DMS 273 (cell line): ENCODE results near the gene SMG9.

Experiments used
- DNase-seq: peaks from one replicate; lab custom pipeline; 2025; ENCODE audit not compliant: unreplicated experiment; lab: John Stamatoyannopoulos, UW

SMG9 gene

GRCh38 chr19:43759515-43759914, 4.8 kb upstream of the SMG9 start:
- DNase-seq = no peak

GRCh38 chr19:43755256-43755801, 567 bp upstream of the SMG9 start:
- DNase-seq = peak; percentile 78

DNA sequence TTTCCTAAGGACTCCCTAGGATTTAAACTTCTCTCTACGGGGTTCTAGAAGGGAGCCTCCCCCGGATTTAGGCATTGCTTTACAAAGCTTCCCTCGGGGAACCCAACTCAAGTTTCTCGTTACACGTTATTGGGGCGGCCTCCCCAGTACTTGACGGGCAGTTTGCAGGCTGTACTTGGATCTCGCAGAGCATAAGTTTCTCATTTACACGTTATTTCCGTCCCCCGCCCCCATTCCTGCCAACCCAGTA, 584 bp downstream of the SMG9 start:
- no peak for DNase-seq

DNA sequence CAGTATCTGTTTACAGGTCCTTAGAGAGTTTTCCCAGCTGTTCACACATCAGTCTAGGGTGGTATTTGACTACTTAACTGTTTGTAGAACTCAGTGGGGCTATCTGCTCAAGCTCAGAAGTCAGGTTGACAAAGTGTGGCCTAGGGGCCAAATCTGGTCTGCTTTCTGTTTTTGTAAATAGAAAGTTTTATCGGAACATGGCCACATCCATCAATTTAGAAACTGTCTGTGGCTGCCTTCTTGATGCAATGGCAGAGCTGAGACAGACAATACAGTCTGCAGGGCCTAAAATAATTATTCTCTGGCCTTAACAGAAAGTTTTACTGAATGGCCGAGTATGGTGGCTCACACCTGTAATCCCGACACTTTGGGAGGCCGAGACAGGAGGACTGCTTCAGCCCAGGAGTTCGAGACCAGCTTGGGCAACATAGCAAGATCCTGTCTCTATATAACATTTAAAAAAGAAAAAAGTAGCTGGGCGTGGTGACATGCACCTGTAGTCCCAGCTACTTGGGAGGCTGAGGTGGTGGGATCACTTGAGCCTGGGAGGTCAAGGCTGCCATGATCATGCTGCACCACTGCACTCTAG, 2.4 kb downstream of the SMG9 start:
- DNase-seq = no peak

DNA sequence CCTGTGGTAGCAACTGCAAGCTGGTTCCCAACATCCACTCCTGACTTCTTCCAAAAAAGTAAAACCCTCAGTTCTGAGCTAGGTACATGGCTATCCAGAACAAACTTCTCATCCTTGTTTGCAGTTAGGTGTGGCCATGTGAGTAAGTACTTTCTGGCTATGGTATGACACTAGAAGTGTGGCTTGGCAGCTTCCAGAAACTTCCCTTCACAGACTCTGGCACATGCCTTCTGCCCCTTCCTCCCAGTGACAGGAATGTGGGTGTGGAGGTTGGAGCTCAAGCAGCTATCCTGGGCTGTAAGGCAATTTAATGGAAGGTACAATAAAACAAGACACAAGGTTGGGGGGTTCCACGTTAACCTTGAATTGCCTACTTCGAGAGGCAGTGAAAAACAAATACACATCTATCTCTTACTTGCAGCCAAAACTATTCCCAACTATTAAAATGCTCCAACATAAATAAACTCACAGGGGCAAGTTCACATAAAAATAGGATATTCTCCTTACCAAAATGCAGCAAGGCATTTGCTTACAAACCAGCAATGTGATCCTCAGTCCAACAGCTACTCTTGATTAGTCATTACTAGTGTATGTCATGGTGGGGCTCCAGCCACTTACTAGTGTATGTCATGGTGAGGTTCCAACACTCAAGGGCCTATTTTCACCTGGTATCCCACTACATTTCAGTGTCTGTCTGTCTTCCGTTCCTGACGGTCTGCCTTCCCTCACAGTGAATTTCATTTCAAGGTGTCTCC, 3.1 kb downstream of the SMG9 start:
- no peak for DNase-seq

- DNase-seq = no peak
These were observed 4.9 kb downstream of the SMG9 start for GRCh38 chr19:43749898-43750297.

- DNase-seq = no peak
These were observed 5.6 kb downstream of the SMG9 start for GRCh38 chr19:43749152-43749551.

DNA sequence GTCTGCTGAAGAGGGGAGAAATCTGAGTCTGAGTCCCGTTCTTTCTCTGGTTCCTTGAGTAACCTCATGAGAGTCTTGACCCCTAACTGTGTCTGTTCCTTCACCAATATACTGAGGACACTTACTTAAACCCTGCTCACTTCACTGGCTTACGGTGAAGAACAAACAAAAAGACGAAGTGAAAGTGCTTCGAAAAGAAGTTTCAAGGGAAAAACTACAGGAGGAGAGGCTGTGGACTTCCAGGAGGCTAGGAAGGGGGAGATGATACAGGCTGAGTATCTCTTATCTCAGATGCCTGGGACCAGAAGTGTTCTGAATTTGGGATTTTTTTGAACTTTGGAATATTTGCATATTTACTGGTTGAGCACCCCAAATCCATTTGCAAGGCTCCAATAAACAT, 6.1 kb downstream of the SMG9 start:
- no peak for DNase-seq

DNA sequence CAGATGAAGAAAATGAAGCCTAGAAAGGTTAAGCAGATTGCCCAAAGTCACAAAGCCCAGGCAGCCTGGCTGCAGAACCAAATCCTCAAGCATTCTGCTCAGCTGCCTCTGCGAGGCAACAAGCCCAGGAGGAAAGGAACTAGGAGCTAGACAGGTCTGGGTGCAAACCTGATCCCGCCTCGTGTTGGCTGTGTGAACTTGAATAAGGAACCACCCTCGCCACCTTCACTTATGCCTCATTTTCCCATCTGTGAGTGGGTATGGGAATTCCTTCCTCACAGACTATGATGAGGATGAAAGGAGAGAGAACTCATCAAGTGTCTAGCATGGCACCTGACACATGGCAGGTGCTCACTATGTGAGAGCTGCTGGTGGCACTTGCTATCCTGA, 6.6 kb downstream of the SMG9 start:
- DNase-seq = no peak

DNA sequence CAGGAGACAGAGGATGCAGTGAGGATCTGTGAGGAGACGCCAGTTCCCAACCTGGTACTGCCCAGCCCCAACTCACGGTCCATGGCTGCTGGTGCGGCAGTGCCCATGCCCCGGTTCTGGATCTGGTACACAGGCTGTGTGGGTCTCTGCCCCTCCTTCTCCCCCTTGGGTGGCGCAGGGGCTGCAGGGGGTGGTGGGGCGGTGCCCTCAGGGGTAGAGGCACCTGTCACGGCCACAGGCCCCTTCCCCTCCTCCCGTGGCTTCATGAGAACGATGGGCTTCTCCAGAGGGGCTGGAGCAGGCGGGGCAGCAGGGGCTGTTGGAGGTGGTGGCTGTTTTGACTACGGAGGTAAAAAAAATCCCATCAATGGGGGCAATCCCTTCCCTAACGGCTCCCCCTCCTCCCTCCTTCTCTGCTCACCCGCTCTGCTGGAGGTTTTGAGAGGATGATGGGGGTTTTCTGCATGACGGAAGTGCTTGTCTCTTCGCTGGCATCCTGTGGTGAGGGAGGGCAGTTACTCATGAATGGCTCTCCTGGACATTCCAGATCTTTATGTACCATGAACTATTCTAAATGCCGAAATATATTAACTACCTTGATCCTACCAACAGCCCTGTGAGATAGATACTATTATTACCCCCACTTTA, 7.1 kb downstream of the SMG9 start:
- DNase-seq = no peak

- no peak for DNase-seq
These were observed 11.7 kb downstream of the SMG9 start for GRCh38 chr19:43743059-43743458.

DNA sequence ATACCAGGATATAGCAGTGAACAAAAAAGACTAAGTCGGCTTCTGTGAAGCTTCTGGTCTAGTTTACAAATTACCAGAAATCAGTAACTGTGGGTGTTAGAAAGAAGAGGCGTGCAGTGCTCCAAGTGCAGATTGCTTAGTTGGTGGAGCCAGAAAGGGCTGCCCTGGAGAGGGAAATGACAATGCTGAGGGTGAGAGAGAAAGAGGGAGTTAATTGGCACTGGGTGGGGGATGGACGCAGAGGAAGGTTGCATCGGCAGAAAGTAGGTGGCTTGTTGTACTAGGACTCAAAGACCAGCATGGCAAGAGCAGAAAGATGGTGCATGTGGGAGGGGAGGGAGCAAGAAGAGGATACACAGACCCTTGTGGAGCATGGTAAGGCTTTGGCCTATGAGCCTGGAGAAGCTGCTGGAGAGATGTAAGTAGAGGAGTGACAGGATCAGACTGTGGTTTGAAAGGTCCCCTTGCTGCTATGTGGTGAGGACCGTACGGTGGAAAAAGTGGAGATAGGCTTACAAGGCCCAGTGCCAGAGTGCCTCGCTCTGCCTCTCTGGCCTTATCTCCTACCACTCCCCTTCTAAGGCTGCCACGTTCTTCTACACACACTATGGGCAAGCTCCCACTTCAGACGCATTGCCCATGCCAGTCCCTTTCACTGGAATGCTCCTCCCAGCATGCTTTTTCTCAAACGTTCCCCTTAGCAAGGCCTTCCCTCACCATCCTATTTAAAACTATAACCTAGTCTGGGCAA, 13.5 kb downstream of the SMG9 start:
- no peak for DNase-seq

GRCh38 chr19:43739439-43740235, 15.1 kb downstream of the SMG9 start:
- no peak for DNase-seq

DNA sequence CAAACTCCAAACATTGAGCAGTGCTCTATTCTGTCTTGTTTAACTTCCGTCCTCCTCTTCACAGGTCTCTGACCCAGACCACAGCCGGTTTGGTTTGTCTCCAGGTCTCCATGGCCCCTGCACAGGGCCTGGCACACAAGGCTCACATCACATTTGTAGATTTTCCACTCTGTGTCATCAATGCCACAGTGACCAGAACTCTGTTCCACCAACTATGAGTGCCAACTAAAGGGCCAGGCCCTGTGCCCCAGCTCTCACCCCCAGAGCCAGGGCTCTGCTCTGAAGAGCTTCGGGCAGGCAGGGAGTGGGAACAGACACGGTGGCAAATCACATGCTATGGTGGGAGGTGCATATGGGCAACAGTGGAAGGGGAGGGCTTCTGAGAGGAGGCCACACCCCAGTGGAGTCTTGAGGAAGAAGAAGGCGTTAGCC, 16.0 kb downstream of the SMG9 start:
- no peak for DNase-seq

DNA sequence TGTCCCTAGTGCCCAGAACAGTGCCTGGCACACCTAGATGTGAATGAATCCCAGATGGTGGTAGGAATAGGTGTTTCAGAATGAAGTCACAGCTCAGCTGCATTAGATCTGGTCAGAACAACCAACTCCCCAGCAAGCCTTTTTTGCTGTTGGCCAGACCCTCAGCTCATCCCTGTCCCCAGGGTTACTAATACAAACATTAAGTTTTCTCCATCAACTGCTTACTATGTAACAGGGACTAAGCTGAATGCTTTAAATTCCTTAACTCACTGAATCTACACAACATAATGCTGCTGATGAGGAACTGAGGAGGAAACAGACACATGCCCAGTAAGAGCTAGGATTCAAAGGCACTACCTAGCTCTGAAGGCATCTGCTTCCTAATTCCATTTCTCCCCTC, 18.8 kb downstream of the SMG9 start:
- no peak for DNase-seq

DNA sequence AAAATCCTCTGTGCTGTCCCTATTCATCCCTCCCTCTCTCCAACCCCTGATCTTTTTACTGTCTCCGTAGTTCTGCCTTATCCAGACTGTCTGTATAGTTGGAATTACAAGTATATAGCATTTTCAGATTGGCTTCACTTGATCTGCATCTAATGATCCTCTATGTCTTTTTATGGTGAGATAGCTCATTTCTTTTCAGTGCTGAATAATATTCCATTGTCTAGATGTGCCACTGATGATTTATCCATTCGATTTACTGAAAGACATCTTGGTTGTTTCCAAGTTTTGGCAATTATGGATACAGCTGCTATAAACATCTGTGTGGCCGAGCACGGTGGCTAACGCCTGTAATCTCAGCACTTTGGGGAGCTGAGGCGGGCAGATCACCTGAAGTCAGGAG, 19.7 kb downstream of the SMG9 start:
- DNase-seq = no peak

DNA sequence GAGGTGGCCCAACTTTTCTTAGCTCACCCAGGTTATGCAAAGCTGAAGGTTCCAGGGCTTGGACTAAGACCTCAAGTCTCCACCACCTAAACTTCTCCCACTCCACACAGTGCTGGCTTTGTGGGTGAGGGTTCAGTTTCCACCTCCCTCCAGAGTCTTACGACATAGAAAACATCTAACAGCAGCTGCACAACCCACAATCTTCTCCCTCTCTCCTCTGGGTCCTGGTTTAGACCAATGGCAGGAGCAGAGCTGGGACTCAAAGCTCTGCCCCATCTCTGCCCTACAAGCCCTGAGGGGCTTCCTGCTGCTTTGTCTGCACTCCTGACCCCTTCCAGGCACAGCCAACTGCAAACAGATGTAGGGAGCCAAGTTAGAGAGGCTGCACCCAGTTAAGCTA, 22.9 kb downstream of the SMG9 start:
- no peak for DNase-seq

DNA sequence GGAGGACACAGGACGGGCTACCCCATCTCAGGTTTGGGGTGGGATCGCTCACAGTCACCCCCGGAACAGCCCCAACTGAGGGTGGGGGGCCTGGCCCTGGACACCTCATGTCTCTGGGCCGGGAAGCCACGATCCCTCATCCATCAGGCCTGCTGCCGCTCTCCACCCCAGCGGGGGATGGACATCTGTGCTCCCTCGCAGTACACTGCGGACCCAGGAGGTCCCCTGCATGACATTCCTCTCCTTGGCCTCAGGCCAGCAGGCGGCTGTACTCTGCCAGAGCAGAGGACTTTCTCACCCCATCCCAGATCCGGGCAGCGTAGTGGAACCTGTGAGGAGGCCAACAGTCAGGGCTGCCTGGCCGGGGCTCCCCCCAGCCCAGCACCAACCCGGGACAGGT, 23.4 kb downstream of the SMG9 start:
- DNase-seq = no peak

DNA sequence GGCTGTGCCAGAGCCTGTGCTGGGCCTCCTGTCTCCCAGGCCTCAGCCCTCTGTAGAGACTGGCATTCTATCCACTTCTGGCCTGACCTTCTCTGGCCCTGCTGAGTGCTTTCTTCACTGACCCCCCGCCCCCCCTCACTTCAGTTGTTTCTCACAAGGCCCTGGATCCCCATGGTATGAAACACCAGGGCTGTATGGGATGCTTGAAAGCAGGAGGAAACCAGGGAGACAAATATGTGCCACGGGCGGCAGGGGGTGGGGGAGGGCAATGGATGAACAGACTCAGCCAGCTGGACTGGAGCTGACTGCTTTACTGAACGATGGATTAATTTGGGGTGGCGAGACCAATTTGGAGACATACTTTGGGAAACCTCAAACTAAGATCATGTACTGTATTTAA, 24.8 kb downstream of the SMG9 start:
- DNase-seq = no peak

DNA sequence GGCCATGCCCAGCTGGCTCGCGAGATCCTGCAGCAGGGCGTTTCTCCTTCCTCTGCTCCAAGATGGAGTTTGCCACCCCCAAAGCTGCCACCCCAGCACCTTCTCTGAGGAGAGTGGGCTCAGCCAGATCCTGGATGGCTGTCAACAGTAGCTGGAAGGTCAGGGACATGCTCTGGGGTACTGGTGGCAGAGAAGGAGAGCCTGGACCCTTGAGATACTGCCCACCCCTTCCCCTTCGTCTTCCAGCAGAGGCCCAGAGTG, 27.2 kb downstream of the SMG9 start:
- DNase-seq = no peak
